ENCODE data around the gene TP53AIP1.

GRCh38 chr11:128897826-128898225 lies 44.8 kb downstream of the TP53AIP1 start:
- no peak for TF ChIP-seq ZNF274 (IDR thresholded peaks at IDR 0.05; ENCODE audit: low read depth, low read length)
- TF ChIP-seq YY1 (IDR thresholded peaks at IDR 0.05; ENCODE audit: insufficient read depth, insufficient read length): no peak
- TF ChIP-seq SUZ12 (IDR thresholded peaks at IDR 0.05; ENCODE audit: extremely low read depth, insufficient read depth, insufficient read length): no peak

Data from NT2/D1 (cell line).